GM06990 (cell line): ENCODE results near the gene IFRD2.

ENCODE experiments used
- DNase-seq: peaks from one replicate; pipeline ENCODE4 v3.0.0-alpha.2; 2011; ENCODE audit not compliant: insufficient read length; ENCODE audit errors: extremely low read depth
- H3K27me3 ChIP-seq: replicated peaks from 2 replicates; pipeline ENCODE4 v1.6.0; 2011; ENCODE audit warnings: low read length; ENCODE audit not compliant: control insufficient read depth, insufficient read depth
- H3K36me3 ChIP-seq: 2 replicates; pipeline ENCODE4 v1.5.1; 2011; ENCODE audit warnings: low read length; ENCODE audit not compliant: control insufficient read depth, insufficient read depth
- H3K4me3 ChIP-seq: replicated peaks from 2 replicates; pipeline ENCODE4 v1.5.1; 2011; ENCODE audit warnings: low read depth, mild to moderate bottlenecking, control low read depth, low read length
- TF ChIP-seq, protein P1 (sequence below): IDR thresholded peaks from 2 replicates; pipeline ENCODE4 v1.5.1; 2011; ENCODE audit warnings: low read length, control low read depth, mild to moderate bottlenecking, inconsistent platforms; ENCODE audit not compliant: insufficient read depth, poor library complexity, severe bottlenecking

The IFRD2 gene

GRCh38 chr3:50258029-50258680 lies 34.1 kb downstream of the IFRD2 start:
- peaks cover 39% of the 10 kb centered on the region for H3K36me3 ChIP-seq
- no peak for DNase-seq
- no peak overlapping the region for H3K4me3 ChIP-seq
- TF ChIP-seq, protein P1, sequence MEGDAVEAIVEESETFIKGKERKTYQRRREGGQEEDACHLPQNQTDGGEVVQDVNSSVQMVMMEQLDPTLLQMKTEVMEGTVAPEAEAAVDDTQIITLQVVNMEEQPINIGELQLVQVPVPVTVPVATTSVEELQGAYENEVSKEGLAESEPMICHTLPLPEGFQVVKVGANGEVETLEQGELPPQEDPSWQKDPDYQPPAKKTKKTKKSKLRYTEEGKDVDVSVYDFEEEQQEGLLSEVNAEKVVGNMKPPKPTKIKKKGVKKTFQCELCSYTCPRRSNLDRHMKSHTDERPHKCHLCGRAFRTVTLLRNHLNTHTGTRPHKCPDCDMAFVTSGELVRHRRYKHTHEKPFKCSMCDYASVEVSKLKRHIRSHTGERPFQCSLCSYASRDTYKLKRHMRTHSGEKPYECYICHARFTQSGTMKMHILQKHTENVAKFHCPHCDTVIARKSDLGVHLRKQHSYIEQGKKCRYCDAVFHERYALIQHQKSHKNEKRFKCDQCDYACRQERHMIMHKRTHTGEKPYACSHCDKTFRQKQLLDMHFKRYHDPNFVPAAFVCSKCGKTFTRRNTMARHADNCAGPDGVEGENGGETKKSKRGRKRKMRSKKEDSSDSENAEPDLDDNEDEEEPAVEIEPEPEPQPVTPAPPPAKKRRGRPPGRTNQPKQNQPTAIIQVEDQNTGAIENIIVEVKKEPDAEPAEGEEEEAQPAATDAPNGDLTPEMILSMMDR: no peak
- H3K27me3 ChIP-seq: no peaks in the 10 kb centered on the region

GRCh38 chr3:50256978-50257890 lies 35.0 kb downstream of the IFRD2 start:
- no peak for DNase-seq
- H3K4me3 ChIP-seq: no peak overlapping the region
- peaks cover 44% of the 10 kb centered on the region for H3K36me3 ChIP-seq
- TF ChIP-seq, protein P1: peak; percentile 36
- H3K27me3 ChIP-seq: no peaks in the 10 kb centered on the region

DNA sequence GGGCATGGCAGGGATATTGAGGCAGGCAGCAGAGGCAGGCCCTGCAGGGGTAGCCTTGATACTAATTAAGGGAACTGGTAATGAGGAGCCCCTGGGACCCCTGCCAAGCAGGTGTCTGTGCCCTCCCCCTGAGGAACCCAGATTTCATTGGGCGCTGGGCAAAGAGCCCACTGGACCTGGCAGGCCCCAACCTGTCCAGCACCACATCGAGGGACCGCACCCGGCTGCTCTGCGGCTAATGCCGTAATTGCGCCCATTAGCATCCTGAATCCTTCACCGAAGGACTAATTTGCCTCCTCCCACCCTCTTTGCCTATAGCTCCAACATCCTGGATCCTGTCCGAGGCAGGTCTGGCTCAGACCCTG lies 37.0 kb downstream of the IFRD2 start:
- Histone ChIP-seq H3K4me3 (no peak overlapping the region), H3K36me3 (peaks cover 54% of the 10 kb centered on the region), H3K27me3 (no peaks in the 10 kb centered on the region)
- TF ChIP-seq, protein P1: no peak
- DNase-seq: no peak

DNA sequence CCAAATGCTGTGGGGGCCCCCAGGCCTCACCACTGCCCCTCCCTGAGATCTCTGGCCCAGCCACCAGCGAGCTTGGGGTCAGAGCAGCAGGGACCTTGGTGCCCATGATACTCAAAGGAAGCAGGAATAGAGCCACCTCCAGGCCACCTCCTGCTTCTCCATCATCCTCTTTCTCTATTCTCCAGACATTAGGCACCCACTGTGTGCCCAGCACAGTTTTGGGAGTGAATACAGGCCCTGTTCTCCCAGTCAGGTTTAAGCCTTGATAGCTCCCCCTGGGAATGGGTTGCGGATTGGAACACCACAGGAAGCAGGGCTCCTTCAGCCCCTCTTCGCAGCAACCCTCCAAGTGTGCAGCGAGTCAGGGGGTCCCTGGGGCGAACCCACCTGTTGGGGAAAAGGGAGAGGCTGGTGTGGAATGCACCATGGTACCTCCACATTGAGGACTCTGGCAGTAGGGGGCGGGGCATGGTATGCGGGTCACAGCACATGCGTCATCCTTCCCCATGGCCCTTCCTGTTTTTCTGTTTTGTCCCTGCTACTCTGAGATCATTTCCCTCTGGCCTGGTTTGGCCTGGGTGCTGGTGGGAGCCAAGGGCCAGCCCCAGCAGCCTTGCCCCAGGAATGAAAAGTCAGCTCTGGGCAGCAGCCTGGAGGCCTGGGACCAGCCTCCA lies 37.5 kb downstream of the IFRD2 start:
- no peaks in the 10 kb centered on the region for H3K27me3 ChIP-seq
- H3K36me3 ChIP-seq: peaks cover 57% of the 10 kb centered on the region
- no peak for DNase-seq
- no peak overlapping the region for H3K4me3 ChIP-seq
- TF ChIP-seq, protein P1: no peak

- Histone ChIP-seq H3K4me3 (no peak overlapping the region), H3K27me3 (no peaks in the 10 kb centered on the region), H3K36me3 (peaks cover 48% of the 10 kb centered on the region)
- DNase-seq: no peak
- TF ChIP-seq, protein P1: no peak
Measured at GRCh38 chr3:50251220-50251619, 41.0 kb downstream of the IFRD2 start.
